DND-41 (cell line): ENCODE data around the gene NPY4R2.
"Not testable (repeated sequence)": the region's sequence is repeated elsewhere in the genome, so short reads cannot be mapped to it uniquely, and the experiment has no call there.

ENCODE experiments used
- EZH2 ChIP-seq: IDR thresholded peaks from 3 replicates; pipeline ENCODE4 v1.6.1; 2012; ENCODE audit warnings: borderline replicate concordance, low read depth, mild to moderate bottlenecking, moderate library complexity, low read length, inconsistent platforms; ENCODE audit not compliant: severe bottlenecking
- TF ChIP-seq, protein P1 (sequence below): IDR thresholded peaks from 2 replicates; pipeline ENCODE4 v1.5.1; 2012; ENCODE audit warnings: borderline replicate concordance, low read length, moderate library complexity, mild to moderate bottlenecking; ENCODE audit not compliant: poor library complexity, severe bottlenecking; ENCODE audit errors: extremely low read depth

DNA sequence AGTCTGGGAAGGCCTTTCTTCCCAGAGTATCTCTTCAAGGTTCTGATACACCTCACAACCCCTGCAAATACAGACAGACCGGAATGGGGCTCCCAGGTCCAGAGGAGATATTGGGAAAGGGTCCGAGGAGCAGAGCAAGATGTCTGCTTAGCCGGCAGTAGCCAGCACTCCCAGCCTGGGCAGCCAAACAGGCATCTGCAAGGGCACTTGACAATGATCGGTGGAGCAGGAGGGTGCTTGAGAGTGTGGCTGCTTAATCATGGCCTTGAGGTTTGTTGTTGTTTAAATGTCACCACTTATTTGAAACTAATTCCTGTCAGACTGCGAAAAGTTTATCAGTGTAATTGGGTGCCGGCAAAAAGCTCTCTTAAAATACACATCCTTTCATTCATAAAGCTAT, 15.0 kb downstream of the NPY4R2 start:
- TF ChIP-seq, protein P1, sequence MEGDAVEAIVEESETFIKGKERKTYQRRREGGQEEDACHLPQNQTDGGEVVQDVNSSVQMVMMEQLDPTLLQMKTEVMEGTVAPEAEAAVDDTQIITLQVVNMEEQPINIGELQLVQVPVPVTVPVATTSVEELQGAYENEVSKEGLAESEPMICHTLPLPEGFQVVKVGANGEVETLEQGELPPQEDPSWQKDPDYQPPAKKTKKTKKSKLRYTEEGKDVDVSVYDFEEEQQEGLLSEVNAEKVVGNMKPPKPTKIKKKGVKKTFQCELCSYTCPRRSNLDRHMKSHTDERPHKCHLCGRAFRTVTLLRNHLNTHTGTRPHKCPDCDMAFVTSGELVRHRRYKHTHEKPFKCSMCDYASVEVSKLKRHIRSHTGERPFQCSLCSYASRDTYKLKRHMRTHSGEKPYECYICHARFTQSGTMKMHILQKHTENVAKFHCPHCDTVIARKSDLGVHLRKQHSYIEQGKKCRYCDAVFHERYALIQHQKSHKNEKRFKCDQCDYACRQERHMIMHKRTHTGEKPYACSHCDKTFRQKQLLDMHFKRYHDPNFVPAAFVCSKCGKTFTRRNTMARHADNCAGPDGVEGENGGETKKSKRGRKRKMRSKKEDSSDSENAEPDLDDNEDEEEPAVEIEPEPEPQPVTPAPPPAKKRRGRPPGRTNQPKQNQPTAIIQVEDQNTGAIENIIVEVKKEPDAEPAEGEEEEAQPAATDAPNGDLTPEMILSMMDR: not testable (repeated sequence)
- TF ChIP-seq EZH2: not testable (repeated sequence)
